ENCODE measurements around the gene CIT.

CIT gene

GRCh38 chr12:119742700-119743099, 134.4 kb downstream of the CIT start:
- H3K27ac ChIP-seq (ENCODE audit: low read depth, low read length): no peak overlapping the region
- no peak overlapping the region for H3K9ac ChIP-seq (ENCODE audit: low read length)
- no peaks in the 10 kb centered on the region for H3K4me1 ChIP-seq (ENCODE audit: control insufficient read depth, insufficient read depth, low read length)
- peaks cover 12% of the 10 kb centered on the region; the same call in 1 of the 2 replicates for H3K9me3 ChIP-seq (ENCODE audit: control insufficient read depth, insufficient read depth, low read depth, low read length)
- H3K36me3 ChIP-seq (ENCODE audit: control insufficient read depth, insufficient read depth, low read length): peaks cover 54% of the 10 kb centered on the region
- H3K27me3 ChIP-seq (ENCODE audit: control insufficient read depth, insufficient read depth, low read length): no peaks in the 10 kb centered on the region
- no peak overlapping the region for H3K4me3 ChIP-seq (ENCODE audit: low read depth, low read length)

- Histone ChIP-seq H3K27ac (ENCODE audit: low read depth, low read length) (no peak overlapping the region), H3K4me1 (ENCODE audit: control insufficient read depth, insufficient read depth, low read length) (no peaks in the 10 kb centered on the region), H3K4me3 (ENCODE audit: low read depth, low read length) (no peak overlapping the region), H3K9ac (ENCODE audit: low read length) (no peak overlapping the region), H3K36me3 (ENCODE audit: control insufficient read depth, insufficient read depth, low read length) (peaks cover 43% of the 10 kb centered on the region), H3K27me3 (ENCODE audit: control insufficient read depth, insufficient read depth, low read length) (no peaks in the 10 kb centered on the region), H3K9me3 (ENCODE audit: control insufficient read depth, insufficient read depth, low read depth, low read length) (peaks cover 6% of the 10 kb centered on the region; the same call in 1 of the 2 replicates)
Observed at GRCh38 chr12:119740830-119741229, 136.3 kb downstream of the CIT start.

- Histone ChIP-seq H3K9me3 (ENCODE audit: control insufficient read depth, insufficient read depth, low read depth, low read length) (no peaks in the 10 kb centered on the region), H3K27ac (ENCODE audit: low read depth, low read length) (no peak overlapping the region), H3K27me3 (ENCODE audit: control insufficient read depth, insufficient read depth, low read length) (no peaks in the 10 kb centered on the region), H3K36me3 (ENCODE audit: control insufficient read depth, insufficient read depth, low read length) (peaks cover 42% of the 10 kb centered on the region), H3K4me1 (ENCODE audit: control insufficient read depth, insufficient read depth, low read length) (no peaks in the 10 kb centered on the region), H3K4me3 (ENCODE audit: low read depth, low read length) (no peak overlapping the region), H3K9ac (ENCODE audit: low read length) (no peak overlapping the region)
Observed at GRCh38 chr12:119735079-119735478, 142.0 kb downstream of the CIT start.

GRCh38 chr12:119730381-119730780, 146.7 kb downstream of the CIT start:
- Histone ChIP-seq H3K4me3 (ENCODE audit: low read depth, low read length) (no peak overlapping the region), H3K36me3 (ENCODE audit: control insufficient read depth, insufficient read depth, low read length) (peaks cover 59% of the 10 kb centered on the region), H3K9me3 (ENCODE audit: control insufficient read depth, insufficient read depth, low read depth, low read length) (no peaks in the 10 kb centered on the region), H3K27ac (ENCODE audit: low read depth, low read length) (no peak overlapping the region), H3K9ac (ENCODE audit: low read length) (no peak overlapping the region), H3K4me1 (ENCODE audit: control insufficient read depth, insufficient read depth, low read length) (no peaks in the 10 kb centered on the region), H3K27me3 (ENCODE audit: control insufficient read depth, insufficient read depth, low read length) (no peaks in the 10 kb centered on the region)

GRCh38 chr12:119729871-119730270, 147.2 kb downstream of the CIT start:
- no peaks in the 10 kb centered on the region for H3K9me3 ChIP-seq (ENCODE audit: control insufficient read depth, insufficient read depth, low read depth, low read length)

GRCh38 chr12:119728444-119728745, 148.7 kb downstream of the CIT start:
- H3K9me3 ChIP-seq (ENCODE audit: control insufficient read depth, insufficient read depth, low read depth, low read length): no peaks in the 10 kb centered on the region
- H3K36me3 ChIP-seq (ENCODE audit: control insufficient read depth, insufficient read depth, low read length): peaks cover 41% of the 10 kb centered on the region
- no peaks in the 10 kb centered on the region for H3K27me3 ChIP-seq (ENCODE audit: control insufficient read depth, insufficient read depth, low read length)
- H3K4me3 ChIP-seq (ENCODE audit: low read depth, low read length): no peak overlapping the region
- no peaks in the 10 kb centered on the region for H3K4me1 ChIP-seq (ENCODE audit: control insufficient read depth, insufficient read depth, low read length)
- no peak overlapping the region for H3K27ac ChIP-seq (ENCODE audit: low read depth, low read length)
- no peak overlapping the region for H3K9ac ChIP-seq (ENCODE audit: low read length)

More at GRCh38 chr12:119729871-119730270, 147.2 kb downstream of the CIT start:
- Histone ChIP-seq H3K27ac (ENCODE audit: low read depth, low read length) (no peak overlapping the region), H3K4me1 (ENCODE audit: control insufficient read depth, insufficient read depth, low read length) (no peaks in the 10 kb centered on the region), H3K36me3 (ENCODE audit: control insufficient read depth, insufficient read depth, low read length) (peaks cover 54% of the 10 kb centered on the region), H3K4me3 (ENCODE audit: low read depth, low read length) (no peak overlapping the region), H3K9ac (ENCODE audit: low read length) (no peak overlapping the region), H3K27me3 (ENCODE audit: control insufficient read depth, insufficient read depth, low read length) (no peaks in the 10 kb centered on the region)

GRCh38 chr12:119727600-119728443, 149.3 kb downstream of the CIT start:
- Histone ChIP-seq H3K27ac (ENCODE audit: low read depth, low read length) (no peak overlapping the region), H3K9ac (ENCODE audit: low read length) (no peak overlapping the region), H3K9me3 (ENCODE audit: control insufficient read depth, insufficient read depth, low read depth, low read length) (no peaks in the 10 kb centered on the region), H3K27me3 (ENCODE audit: control insufficient read depth, insufficient read depth, low read length) (no peaks in the 10 kb centered on the region), H3K4me1 (ENCODE audit: control insufficient read depth, insufficient read depth, low read length) (no peaks in the 10 kb centered on the region), H3K36me3 (ENCODE audit: control insufficient read depth, insufficient read depth, low read length) (peaks cover 38% of the 10 kb centered on the region), H3K4me3 (ENCODE audit: low read depth, low read length) (no peak overlapping the region)

GRCh38 chr12:119725523-119725922, 151.6 kb downstream of the CIT start:
- peaks cover 47% of the 10 kb centered on the region for H3K36me3 ChIP-seq (ENCODE audit: control insufficient read depth, insufficient read depth, low read length)

GRCh38 chr12:119721306-119721705, 155.8 kb downstream of the CIT start:
- Histone ChIP-seq H3K27ac (ENCODE audit: low read depth, low read length) (no peak overlapping the region), H3K9ac (ENCODE audit: low read length) (no peak overlapping the region), H3K4me1 (ENCODE audit: control insufficient read depth, insufficient read depth, low read length) (peaks cover 6% of the 10 kb centered on the region; the same call in 1 of the 2 replicates), H3K9me3 (ENCODE audit: control insufficient read depth, insufficient read depth, low read depth, low read length) (no peaks in the 10 kb centered on the region), H3K4me3 (ENCODE audit: low read depth, low read length) (no peak overlapping the region), H3K27me3 (ENCODE audit: control insufficient read depth, insufficient read depth, low read length) (no peaks in the 10 kb centered on the region), H3K36me3 (ENCODE audit: control insufficient read depth, insufficient read depth, low read length) (peaks cover 51% of the 10 kb centered on the region)

More at GRCh38 chr12:119725523-119725922, 151.6 kb downstream of the CIT start:
- Histone ChIP-seq H3K9me3 (ENCODE audit: control insufficient read depth, insufficient read depth, low read depth, low read length) (no peaks in the 10 kb centered on the region), H3K9ac (ENCODE audit: low read length) (no peak overlapping the region), H3K4me1 (ENCODE audit: control insufficient read depth, insufficient read depth, low read length) (no peaks in the 10 kb centered on the region), H3K27ac (ENCODE audit: low read depth, low read length) (no peak overlapping the region), H3K4me3 (ENCODE audit: low read depth, low read length) (no peak overlapping the region), H3K27me3 (ENCODE audit: control insufficient read depth, insufficient read depth, low read length) (no peaks in the 10 kb centered on the region)

- Histone ChIP-seq H3K4me3 (ENCODE audit: low read depth, low read length) (no peak overlapping the region), H3K27me3 (ENCODE audit: control insufficient read depth, insufficient read depth, low read length) (no peaks in the 10 kb centered on the region), H3K9ac (ENCODE audit: low read length) (no peak overlapping the region), H3K9me3 (ENCODE audit: control insufficient read depth, insufficient read depth, low read depth, low read length) (no peaks in the 10 kb centered on the region), H3K4me1 (ENCODE audit: control insufficient read depth, insufficient read depth, low read length) (peaks cover 6% of the 10 kb centered on the region; the same call in 1 of the 2 replicates), H3K27ac (ENCODE audit: low read depth, low read length) (no peak overlapping the region), H3K36me3 (ENCODE audit: control insufficient read depth, insufficient read depth, low read length) (peaks cover 53% of the 10 kb centered on the region)
Observed at GRCh38 chr12:119720349-119720748, 156.8 kb downstream of the CIT start.

- Histone ChIP-seq H3K36me3 (ENCODE audit: control insufficient read depth, insufficient read depth, low read length) (peaks cover 74% of the 10 kb centered on the region), H3K4me1 (ENCODE audit: control insufficient read depth, insufficient read depth, low read length) (peaks cover 6% of the 10 kb centered on the region; the same call in 1 of the 2 replicates), H3K9ac (ENCODE audit: low read length) (no peak overlapping the region), H3K27ac (ENCODE audit: low read depth, low read length) (no peak overlapping the region), H3K27me3 (ENCODE audit: control insufficient read depth, insufficient read depth, low read length) (no peaks in the 10 kb centered on the region), H3K9me3 (ENCODE audit: control insufficient read depth, insufficient read depth, low read depth, low read length) (no peaks in the 10 kb centered on the region), H3K4me3 (ENCODE audit: low read depth, low read length) (no peak overlapping the region)
Observed at GRCh38 chr12:119718141-119718540, 159.0 kb downstream of the CIT start.
